HepG2 (cell line): ENCODE data around the gene TAOK3. TPM values are rescaled to one million over a fixed set of nuclear protein-coding genes. Genes with fewer than 3 reads are reported as not detected.

ENCODE experiments used
- ATAD3A ChIP-seq: sonication (generic); formaldehyde crosslinking; IDR thresholded peaks from 2 replicates; pipeline ENCODE4 v1.4.0; 2020; ENCODE audit warnings: missing genetic modification reagents
- GPN1 ChIP-seq: sonication (generic); formaldehyde crosslinking; IDR thresholded peaks from 2 replicates; pipeline ENCODE4 v1.5.1; 2020; ENCODE audit warnings: missing genetic modification reagents, borderline replicate concordance
- HES4 ChIP-seq: sonication (generic); formaldehyde crosslinking; IDR thresholded peaks from 2 replicates; pipeline ENCODE4 v1.9.0; 2021; ENCODE audit warnings: mild to moderate bottlenecking, missing genetic modification reagents, borderline replicate concordance
- HMGA1 ChIP-seq: sonication (generic); formaldehyde crosslinking; conservative IDR thresholded peaks from 2 replicates; pipeline ENCODE4 v1.4.0; 2020; ENCODE audit warnings: missing genetic modification reagents
- HNF4G ChIP-seq, 2 experiments: sonication (generic) in 1 of 2; formaldehyde crosslinking in 1 of 2; IDR thresholded peaks; 2 replicates each; pipeline versions ENCODE4 v1.4.0 to v1.6.1; 2011 to 2020; ENCODE audit warnings: borderline replicate concordance in 2 of 2, low read depth in 2 of 2, mild to moderate bottlenecking in 2 of 2, low read length in 1 of 2, missing genetic modification reagents in 1 of 2, moderate library complexity in 1 of 2
- PCBP1 ChIP-seq: fragments of 200-400 bp; formaldehyde crosslinking; IDR thresholded peaks from 2 replicates; pipeline ENCODE4 v1.6.1; 2017; ENCODE audit warnings: mild to moderate bottlenecking, low read depth, low read length, borderline replicate concordance
- POLR2AphosphoS2 ChIP-seq: IDR thresholded peaks from 2 replicates; pipeline ENCODE4 v1.6.1; 2011; ENCODE audit warnings: low read depth, low read length, improper control_type of control experiment
- RFXANK ChIP-seq: IDR thresholded peaks from 2 replicates; pipeline ENCODE4 v1.6.1; 2016
- SNAI1 ChIP-seq: sonication (generic); formaldehyde crosslinking; IDR thresholded peaks from 2 replicates; pipeline ENCODE4 v1.5.0; 2020; ENCODE audit warnings: mild to moderate bottlenecking, missing genetic modification reagents, borderline replicate concordance
- TBL1XR1 ChIP-seq: fragments of 150-350 bp; IDR thresholded peaks from 2 replicates; pipeline ENCODE4 v1.6.1; 2014; ENCODE audit warnings: borderline replicate concordance, low read length; ENCODE audit not compliant: partially characterized antibody
- TCF12 ChIP-seq, 2 experiments: fragments of 450-650 bp in 1 of 2; sonication (generic) in 1 of 2; formaldehyde crosslinking in 1 of 2; IDR thresholded peaks; 2 replicates each; pipeline versions ENCODE4 v1.6.1 to v1.8.0; 2017 to 2022; ENCODE audit warnings: antibody characterized with exemption in 1 of 2, mild to moderate bottlenecking in 1 of 2, missing genetic modification reagents in 1 of 2, moderate library complexity in 1 of 2
- ZBTB3 ChIP-seq: sonication (generic); formaldehyde crosslinking; IDR thresholded peaks from 2 replicates; pipeline ENCODE4 v1.4.0; 2020; ENCODE audit warnings: low read depth, mild to moderate bottlenecking, moderate library complexity, missing genetic modification reagents, borderline replicate concordance
- ZBTB8A ChIP-seq: sonication (generic); formaldehyde crosslinking; IDR thresholded peaks from 2 replicates; pipeline ENCODE4 v1.4.0; 2020; ENCODE audit warnings: mild to moderate bottlenecking, low read depth, missing genetic modification reagents, borderline replicate concordance
- ZNF382 ChIP-seq: sonication (generic); formaldehyde crosslinking; IDR thresholded peaks from 2 replicates; pipeline ENCODE4 v1.5.0; 2020; ENCODE audit warnings: missing genetic modification reagents, mild to moderate bottlenecking, borderline replicate concordance
- ZNF496 ChIP-seq: sonication (generic); formaldehyde crosslinking; IDR thresholded peaks from 2 replicates; pipeline ENCODE4 v1.8.1; 2023; ENCODE audit warnings: mild to moderate bottlenecking, moderate library complexity, missing genetic modification reagents; ENCODE audit not compliant: insufficient replicate concordance
- ZNF792 ChIP-seq: IDR thresholded peaks from 2 replicates; pipeline ENCODE4 v1.6.1; 2016
- ZSCAN31 ChIP-seq: sonication (generic); formaldehyde crosslinking; IDR thresholded peaks from 2 replicates; pipeline ENCODE4 v1.5.0; 2020; ENCODE audit warnings: low read depth, mild to moderate bottlenecking, missing genetic modification reagents
- polyA plus RNA-seq, 8 experiments: library from polyadenylated mRNA; depleted of rRNA in 3 of 8; stranded (reverse) in 7 of 8; unstranded in 1 of 8; fragments of >200 nt; fragmentation: Illumina TruSeq in 4 of 8; extraction: Trizol in 4 of 8; gene quantifications; 2 replicates each; pipeline versions ENCODE4 v1.2.1 to v1.2.3, GENCODE V29; 2011 to 2016; ENCODE audit warnings: low read depth in 4 of 8, missing spikeins in 1 of 8, mixed read lengths in 1 of 8; ENCODE audit not compliant: insufficient read depth in 1 of 8
- total RNA-seq, 5 experiments: library from RNA; depleted of rRNA; stranded (reverse); fragments of >200 nt; fragmentation: Illumina TruSeq; extraction: Trizol; gene quantifications; 2 replicates each; pipeline ENCODE4 v1.2.3, GENCODE V29; 2016; ENCODE audit warnings: low read depth in 1 of 5
- TF ChIP-seq, protein P1 (sequence below): sonication (generic); formaldehyde crosslinking; IDR thresholded peaks from 2 replicates; pipeline ENCODE4 v1.8.1; 2022; ENCODE audit warnings: mild to moderate bottlenecking, missing genetic modification reagents
- TF ChIP-seq, protein P2 (sequence below): sonication (generic); formaldehyde crosslinking; IDR thresholded peaks from 2 replicates; pipeline ENCODE4 v1.5.1; 2020; ENCODE audit warnings: missing genetic modification reagents, mild to moderate bottlenecking, borderline replicate concordance
- TF ChIP-seq, protein P3 (sequence below): sonication (generic); formaldehyde crosslinking; IDR thresholded peaks from 2 replicates; pipeline ENCODE4 v1.4.0; 2020; ENCODE audit warnings: mild to moderate bottlenecking, missing genetic modification reagents
- TF ChIP-seq, protein P4 (sequence below): sonication (generic); formaldehyde crosslinking; IDR thresholded peaks from 2 replicates; pipeline ENCODE4; 2020; ENCODE audit warnings: missing genetic modification reagents, mild to moderate bottlenecking, borderline replicate concordance

TAOK3 gene
- total and polyA plus RNA-seq, 2 of the 13 experiments (the other 11 are each of a cell fraction or from before 2014, with no cell fraction given), result 10.4 to 12.3 TPM

DNA sequence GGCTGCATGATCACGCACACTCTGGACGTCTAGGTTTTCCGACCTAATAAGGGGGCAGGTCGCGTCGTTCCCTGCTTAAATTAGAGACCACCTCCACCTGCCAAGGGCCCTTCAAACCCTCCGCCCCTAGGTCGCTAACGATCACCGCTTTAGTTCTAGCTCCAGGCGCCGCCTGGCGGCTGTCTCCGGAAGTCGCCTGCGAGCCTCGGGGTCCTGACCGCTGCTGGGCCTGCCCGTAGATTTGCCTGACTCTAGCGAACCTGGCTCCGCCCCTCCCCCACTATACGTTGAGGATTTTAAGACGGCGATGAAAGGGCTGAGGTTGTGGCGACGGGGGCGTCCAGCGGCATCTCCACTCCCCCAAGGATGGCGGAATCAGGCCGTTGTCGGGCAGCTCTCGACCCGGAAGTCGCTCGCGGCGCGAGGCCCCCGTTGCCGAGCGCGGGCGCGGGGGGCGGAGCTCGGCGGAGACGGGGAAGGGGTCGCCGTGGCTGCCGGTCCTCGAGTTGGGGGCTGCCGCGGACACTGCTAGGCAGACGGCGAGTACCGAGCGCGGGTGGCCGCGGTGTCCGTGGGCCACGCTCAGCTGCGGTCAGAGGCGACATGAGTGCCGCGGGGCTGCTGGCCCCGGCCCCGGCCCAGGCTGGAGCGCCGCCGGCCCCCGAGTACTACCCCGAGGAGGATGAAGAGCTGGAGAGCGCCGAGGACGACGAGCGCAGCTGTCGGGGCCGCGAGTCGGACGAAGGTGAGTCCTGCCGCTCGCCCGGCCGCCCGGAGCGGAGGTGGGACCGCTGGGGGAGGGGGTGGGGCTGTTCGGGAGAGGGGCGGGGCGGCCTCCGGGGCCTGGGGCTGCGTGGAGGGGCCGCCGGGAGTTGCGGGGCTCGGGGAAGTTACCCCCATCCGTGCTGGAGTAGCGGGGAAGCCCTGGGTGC, 3.6 kb upstream of the TAOK3 start, which contains the start of gene SUDS3 (continued):
- TF ChIP-seq TCF12 (IDR thresholded peaks at IDR 0.05) (no peak), TCF12 (CRISPR knock-in tag; IDR thresholded peaks at IDR 0.05) (no peak), HMGA1 (CRISPR knock-in tag) (no peak), ATAD3A (no peak), ZBTB8A (CRISPR knock-in tag) (0 out of 2 replicates have a peak, but pooled peaks have one; percentile 66), ZBTB3 (no peak), HNF4G (IDR thresholded peaks at IDR 0.05; ENCODE audit: borderline replicate concordance, low read depth, low read length) (no peak), HNF4G (CRISPR knock-in tag; IDR thresholded peaks at IDR 0.05; ENCODE audit: borderline replicate concordance, low read depth) (0 out of 2 replicates have a peak, but pooled peaks have one; percentile 34), ZNF382 (CRISPR knock-in tag) (no peak), ZNF792 (CRISPR knock-in tag) (no peak), RFXANK (CRISPR knock-in tag) (no peak), HES4 (no peak), TBL1XR1 (peak; percentile 70), ZSCAN31 (CRISPR knock-in tag) (peak; percentile 75; the same call in 1 of the 2 replicates), PCBP1 (0 out of 2 replicates have a peak, but pooled peaks have one; percentile 67), SNAI1 (CRISPR knock-in tag) (no peak), GPN1 (CRISPR knock-in tag) (no peak), POLR2AphosphoS2 (no peak), ZNF496 (CRISPR knock-in tag) (no peak)
- TF ChIP-seq, protein P1, sequence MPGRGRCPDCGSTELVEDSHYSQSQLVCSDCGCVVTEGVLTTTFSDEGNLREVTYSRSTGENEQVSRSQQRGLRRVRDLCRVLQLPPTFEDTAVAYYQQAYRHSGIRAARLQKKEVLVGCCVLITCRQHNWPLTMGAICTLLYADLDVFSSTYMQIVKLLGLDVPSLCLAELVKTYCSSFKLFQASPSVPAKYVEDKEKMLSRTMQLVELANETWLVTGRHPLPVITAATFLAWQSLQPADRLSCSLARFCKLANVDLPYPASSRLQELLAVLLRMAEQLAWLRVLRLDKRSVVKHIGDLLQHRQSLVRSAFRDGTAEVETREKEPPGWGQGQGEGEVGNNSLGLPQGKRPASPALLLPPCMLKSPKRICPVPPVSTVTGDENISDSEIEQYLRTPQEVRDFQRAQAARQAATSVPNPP (CRISPR knock-in tag), result no peak
- TF ChIP-seq, protein P2, sequence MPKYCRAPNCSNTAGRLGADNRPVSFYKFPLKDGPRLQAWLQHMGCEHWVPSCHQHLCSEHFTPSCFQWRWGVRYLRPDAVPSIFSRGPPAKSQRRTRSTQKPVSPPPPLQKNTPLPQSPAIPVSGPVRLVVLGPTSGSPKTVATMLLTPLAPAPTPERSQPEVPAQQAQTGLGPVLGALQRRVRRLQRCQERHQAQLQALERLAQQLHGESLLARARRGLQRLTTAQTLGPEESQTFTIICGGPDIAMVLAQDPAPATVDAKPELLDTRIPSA (CRISPR knock-in tag), result peak; percentile 31; the same call in 1 of the 2 replicates
- TF ChIP-seq, protein P3, sequence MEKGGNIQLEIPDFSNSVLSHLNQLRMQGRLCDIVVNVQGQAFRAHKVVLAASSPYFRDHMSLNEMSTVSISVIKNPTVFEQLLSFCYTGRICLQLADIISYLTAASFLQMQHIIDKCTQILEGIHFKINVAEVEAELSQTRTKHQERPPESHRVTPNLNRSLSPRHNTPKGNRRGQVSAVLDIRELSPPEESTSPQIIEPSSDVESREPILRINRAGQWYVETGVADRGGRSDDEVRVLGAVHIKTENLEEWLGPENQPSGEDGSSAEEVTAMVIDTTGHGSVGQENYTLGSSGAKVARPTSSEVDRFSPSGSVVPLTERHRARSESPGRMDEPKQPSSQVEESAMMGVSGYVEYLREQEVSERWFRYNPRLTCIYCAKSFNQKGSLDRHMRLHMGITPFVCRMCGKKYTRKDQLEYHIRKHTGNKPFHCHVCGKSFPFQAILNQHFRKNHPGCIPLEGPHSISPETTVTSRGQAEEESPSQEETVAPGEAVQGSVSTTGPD (CRISPR knock-in tag), result no peak
- TF ChIP-seq, protein P4, sequence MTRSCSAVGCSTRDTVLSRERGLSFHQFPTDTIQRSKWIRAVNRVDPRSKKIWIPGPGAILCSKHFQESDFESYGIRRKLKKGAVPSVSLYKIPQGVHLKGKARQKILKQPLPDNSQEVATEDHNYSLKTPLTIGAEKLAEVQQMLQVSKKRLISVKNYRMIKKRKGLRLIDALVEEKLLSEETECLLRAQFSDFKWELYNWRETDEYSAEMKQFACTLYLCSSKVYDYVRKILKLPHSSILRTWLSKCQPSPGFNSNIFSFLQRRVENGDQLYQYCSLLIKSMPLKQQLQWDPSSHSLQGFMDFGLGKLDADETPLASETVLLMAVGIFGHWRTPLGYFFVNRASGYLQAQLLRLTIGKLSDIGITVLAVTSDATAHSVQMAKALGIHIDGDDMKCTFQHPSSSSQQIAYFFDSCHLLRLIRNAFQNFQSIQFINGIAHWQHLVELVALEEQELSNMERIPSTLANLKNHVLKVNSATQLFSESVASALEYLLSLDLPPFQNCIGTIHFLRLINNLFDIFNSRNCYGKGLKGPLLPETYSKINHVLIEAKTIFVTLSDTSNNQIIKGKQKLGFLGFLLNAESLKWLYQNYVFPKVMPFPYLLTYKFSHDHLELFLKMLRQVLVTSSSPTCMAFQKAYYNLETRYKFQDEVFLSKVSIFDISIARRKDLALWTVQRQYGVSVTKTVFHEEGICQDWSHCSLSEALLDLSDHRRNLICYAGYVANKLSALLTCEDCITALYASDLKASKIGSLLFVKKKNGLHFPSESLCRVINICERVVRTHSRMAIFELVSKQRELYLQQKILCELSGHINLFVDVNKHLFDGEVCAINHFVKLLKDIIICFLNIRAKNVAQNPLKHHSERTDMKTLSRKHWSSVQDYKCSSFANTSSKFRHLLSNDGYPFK (CRISPR knock-in tag), result peak; percentile 60; the same call in 1 of the 2 replicates
